Measurements from ENCODE around the gene STK32C. TPM values are rescaled to one million over a fixed set of nuclear protein-coding genes. Genes with fewer than 3 reads are reported as not detected.

The STK32C gene
- total RNA-seq, 1 experiment from 2014 or later, result 13.9 TPM

DNA sequence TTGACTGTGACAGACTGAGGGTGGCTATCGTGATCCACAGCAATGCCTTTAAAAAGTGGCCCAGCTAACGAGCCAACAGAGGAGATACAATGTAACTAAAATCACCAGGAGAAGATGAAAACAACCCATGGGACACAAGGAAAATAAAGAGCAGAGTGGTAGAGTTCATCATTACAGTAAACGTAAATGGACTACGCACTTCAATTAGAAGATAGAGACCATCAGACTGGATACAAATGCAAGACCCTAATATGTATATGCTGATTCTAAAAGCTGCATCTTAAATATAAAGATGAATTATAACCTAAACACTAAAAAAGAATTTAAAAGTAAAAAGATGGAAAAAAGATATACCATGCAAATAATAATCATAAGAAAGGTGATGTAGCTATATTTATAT lies 6.6 kb upstream of the STK32C start:
- Histone ChIP-seq H3K27ac (no peak overlapping the region), H4K20me1 (ENCODE audit: insufficient read depth) (no peaks in the 10 kb centered on the region), H3K4me1 (replicated peaks; ENCODE audit: insufficient read depth) (peaks cover 4% of the 10 kb centered on the region), H2AFZ (no peak overlapping the region), H3K79me2 (ENCODE audit: low read depth) (no peaks in the 10 kb centered on the region), H3K36me3 (ENCODE audit: low read depth) (no peaks in the 10 kb centered on the region), H3K4me3 (no peak overlapping the region), H3K9me3 (ENCODE audit: insufficient read depth, low read depth) (no peaks in the 10 kb centered on the region), H3F3A (ENCODE audit: insufficient read depth, low read depth) (no peaks in the 10 kb centered on the region), H3K9me2 (ENCODE audit: insufficient read depth) (no peaks in the 10 kb centered on the region), H3K4me2 (no peak overlapping the region), H3K27me3 (ENCODE audit: insufficient read depth, low read depth) (no peaks in the 10 kb centered on the region)
- TF ChIP-seq EZH2 (IDR thresholded peaks at IDR 0.05; ENCODE audit: low read depth), result no peak
- TF ChIP-seq, protein P1, sequence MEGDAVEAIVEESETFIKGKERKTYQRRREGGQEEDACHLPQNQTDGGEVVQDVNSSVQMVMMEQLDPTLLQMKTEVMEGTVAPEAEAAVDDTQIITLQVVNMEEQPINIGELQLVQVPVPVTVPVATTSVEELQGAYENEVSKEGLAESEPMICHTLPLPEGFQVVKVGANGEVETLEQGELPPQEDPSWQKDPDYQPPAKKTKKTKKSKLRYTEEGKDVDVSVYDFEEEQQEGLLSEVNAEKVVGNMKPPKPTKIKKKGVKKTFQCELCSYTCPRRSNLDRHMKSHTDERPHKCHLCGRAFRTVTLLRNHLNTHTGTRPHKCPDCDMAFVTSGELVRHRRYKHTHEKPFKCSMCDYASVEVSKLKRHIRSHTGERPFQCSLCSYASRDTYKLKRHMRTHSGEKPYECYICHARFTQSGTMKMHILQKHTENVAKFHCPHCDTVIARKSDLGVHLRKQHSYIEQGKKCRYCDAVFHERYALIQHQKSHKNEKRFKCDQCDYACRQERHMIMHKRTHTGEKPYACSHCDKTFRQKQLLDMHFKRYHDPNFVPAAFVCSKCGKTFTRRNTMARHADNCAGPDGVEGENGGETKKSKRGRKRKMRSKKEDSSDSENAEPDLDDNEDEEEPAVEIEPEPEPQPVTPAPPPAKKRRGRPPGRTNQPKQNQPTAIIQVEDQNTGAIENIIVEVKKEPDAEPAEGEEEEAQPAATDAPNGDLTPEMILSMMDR (conservative IDR thresholded peaks at IDR 0.05), result no peak
- ChIA-PET CTCF (no interaction called here), POLR2A (ENCODE audit: unreplicated experiment) (no interaction called here)
- BruUV-seq (replicated peaks), result no TSS peak
- intact Hi-C loops (cut with micrococcal nuclease; ENCODE audit: unreplicated experiment), result no loop called here
- DNase-seq, result no peak

DNA sequence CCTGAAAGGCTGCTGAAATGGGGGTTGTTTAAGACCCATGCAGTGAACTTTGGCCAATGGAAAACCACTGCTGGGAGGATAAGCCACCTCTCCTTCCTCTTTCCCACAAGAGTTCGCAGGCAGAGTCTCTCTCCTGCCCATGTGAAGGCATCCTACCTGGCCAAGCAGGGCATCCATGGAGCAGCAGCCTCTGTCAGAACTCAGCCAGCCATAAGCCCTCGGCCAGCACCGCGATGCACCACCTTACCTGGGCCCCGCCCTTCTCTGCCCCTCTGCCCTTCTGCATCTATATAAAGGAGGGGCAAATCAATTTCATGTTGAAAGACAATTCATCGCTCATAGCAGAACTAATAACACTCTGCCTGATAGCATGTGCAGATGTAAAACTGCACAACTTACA lies 6.1 kb upstream of the STK32C start:
- no peak overlapping the region for H2AFZ ChIP-seq
- H3K27me3 ChIP-seq (ENCODE audit: insufficient read depth, low read depth), result no peaks in the 10 kb centered on the region
- no TSS peak for BruUV-seq (replicated peaks)
- DNase-seq, result no peak
- intact Hi-C loops (cut with micrococcal nuclease; ENCODE audit: unreplicated experiment), result no loop called here
- H3K4me3 ChIP-seq, result no peak overlapping the region
- no peaks in the 10 kb centered on the region for H3F3A ChIP-seq (ENCODE audit: insufficient read depth, low read depth)
- H3K4me1 ChIP-seq (replicated peaks; ENCODE audit: insufficient read depth), result no peaks in the 10 kb centered on the region; the same call in 1 of the 2 replicates
- no peak for TF ChIP-seq EZH2 (IDR thresholded peaks at IDR 0.05; ENCODE audit: low read depth)
- TF ChIP-seq, protein P1 (conservative IDR thresholded peaks at IDR 0.05), result no peak
- no peak overlapping the region for H3K27ac ChIP-seq
- no peaks in the 10 kb centered on the region for H3K9me2 ChIP-seq (ENCODE audit: insufficient read depth)
- ChIA-PET POLR2A (ENCODE audit: unreplicated experiment) (no interaction called here), CTCF (no interaction called here)
- no peaks in the 10 kb centered on the region for H4K20me1 ChIP-seq (ENCODE audit: insufficient read depth)
- H3K36me3 ChIP-seq (ENCODE audit: low read depth), result no peaks in the 10 kb centered on the region
- no peaks in the 10 kb centered on the region for H3K9me3 ChIP-seq (ENCODE audit: insufficient read depth, low read depth)
- no peak overlapping the region for H3K4me2 ChIP-seq
- no peaks in the 10 kb centered on the region for H3K79me2 ChIP-seq (ENCODE audit: low read depth)

DNA sequence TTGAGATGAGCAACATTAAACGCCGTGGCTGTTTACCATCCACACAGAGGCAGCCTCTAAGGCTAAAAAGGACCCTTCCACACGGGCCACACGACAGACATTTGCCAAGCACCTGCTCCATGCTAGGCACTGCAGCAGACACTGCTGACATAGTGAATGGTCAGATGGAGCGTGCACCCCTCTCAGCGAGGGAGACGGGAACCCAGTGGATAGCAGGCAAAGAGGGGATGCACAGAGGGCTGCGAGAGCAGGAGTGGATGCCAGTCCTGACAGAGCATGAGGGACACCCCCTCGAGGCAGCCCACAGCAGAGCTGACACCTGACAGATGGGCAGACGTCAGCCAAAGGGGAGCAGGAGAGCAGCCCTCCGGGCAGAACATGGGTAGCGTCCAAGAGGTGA lies 5.6 kb upstream of the STK32C start:
- BruUV-seq (replicated peaks), result no TSS peak
- no peaks in the 10 kb centered on the region for H3K9me2 ChIP-seq (ENCODE audit: insufficient read depth)
- intact Hi-C loops (cut with micrococcal nuclease; ENCODE audit: unreplicated experiment), result no loop called here
- H3K36me3 ChIP-seq (ENCODE audit: low read depth), result no peaks in the 10 kb centered on the region
- H2AFZ ChIP-seq, result no peak overlapping the region
- POLR2A ChIA-PET (ENCODE audit: unreplicated experiment), result no interaction called here
- TF ChIP-seq, protein P1 (conservative IDR thresholded peaks at IDR 0.05), result no peak
- no peak for TF ChIP-seq EZH2 (IDR thresholded peaks at IDR 0.05; ENCODE audit: low read depth)
- H3K4me2 ChIP-seq, result no peak overlapping the region
- no peak for DNase-seq
- H3K79me2 ChIP-seq (ENCODE audit: low read depth), result no peaks in the 10 kb centered on the region
- H3K27me3 ChIP-seq (ENCODE audit: insufficient read depth, low read depth), result no peaks in the 10 kb centered on the region
- no peaks in the 10 kb centered on the region for H3K4me1 ChIP-seq (replicated peaks; ENCODE audit: insufficient read depth)
- no peaks in the 10 kb centered on the region for H3K9me3 ChIP-seq (ENCODE audit: insufficient read depth, low read depth)
- H3K4me3 ChIP-seq, result no peak overlapping the region
- no peaks in the 10 kb centered on the region for H4K20me1 ChIP-seq (ENCODE audit: insufficient read depth)
- CTCF ChIA-PET, result no interaction called here
- H3F3A ChIP-seq (ENCODE audit: insufficient read depth, low read depth), result no peaks in the 10 kb centered on the region
- H3K27ac ChIP-seq, result no peak overlapping the region
